ENCODE measurements around the gene DIP2C.
A peak's percentile ranks its signal among the peaks of the same experiment; 100 is the strongest.
"Not testable (repeated sequence)": the region's sequence is repeated elsewhere in the genome, so short reads cannot be mapped to it uniquely, and the experiment has no call there.

Gene DIP2C

GRCh38 chr10:451856-452255, 237.6 kb downstream of the DIP2C start:
- H3F3A ChIP-seq (ENCODE audit: low read depth) = peaks cover 21% of the 10 kb centered on the region
- H3K36me3 ChIP-seq (ENCODE audit: insufficient read depth, low read length) = no peaks in the 10 kb centered on the region
- no peak for TF ChIP-seq EZH2phosphoT487 (IDR thresholded peaks at IDR 0.05; ENCODE audit: borderline replicate concordance)
- TF ChIP-seq, protein P1, sequence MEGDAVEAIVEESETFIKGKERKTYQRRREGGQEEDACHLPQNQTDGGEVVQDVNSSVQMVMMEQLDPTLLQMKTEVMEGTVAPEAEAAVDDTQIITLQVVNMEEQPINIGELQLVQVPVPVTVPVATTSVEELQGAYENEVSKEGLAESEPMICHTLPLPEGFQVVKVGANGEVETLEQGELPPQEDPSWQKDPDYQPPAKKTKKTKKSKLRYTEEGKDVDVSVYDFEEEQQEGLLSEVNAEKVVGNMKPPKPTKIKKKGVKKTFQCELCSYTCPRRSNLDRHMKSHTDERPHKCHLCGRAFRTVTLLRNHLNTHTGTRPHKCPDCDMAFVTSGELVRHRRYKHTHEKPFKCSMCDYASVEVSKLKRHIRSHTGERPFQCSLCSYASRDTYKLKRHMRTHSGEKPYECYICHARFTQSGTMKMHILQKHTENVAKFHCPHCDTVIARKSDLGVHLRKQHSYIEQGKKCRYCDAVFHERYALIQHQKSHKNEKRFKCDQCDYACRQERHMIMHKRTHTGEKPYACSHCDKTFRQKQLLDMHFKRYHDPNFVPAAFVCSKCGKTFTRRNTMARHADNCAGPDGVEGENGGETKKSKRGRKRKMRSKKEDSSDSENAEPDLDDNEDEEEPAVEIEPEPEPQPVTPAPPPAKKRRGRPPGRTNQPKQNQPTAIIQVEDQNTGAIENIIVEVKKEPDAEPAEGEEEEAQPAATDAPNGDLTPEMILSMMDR (conservative IDR thresholded peaks at IDR 0.05; ENCODE audit: low read length) = no peak
- no peaks in the 10 kb centered on the region for H3K9me3 ChIP-seq (ENCODE audit: insufficient read depth, low read depth, low read length)
- H3K4me2 ChIP-seq (ENCODE audit: low read depth, low read length, poor library complexity, severe bottlenecking) = peak overlapping the region; percentile 58
- peaks cover 48% of the 10 kb centered on the region for H3K27me3 ChIP-seq (ENCODE audit: insufficient read depth, low read length, poor library complexity, severe bottlenecking)
- peak overlapping the region; percentile 1 for H3K4me3 ChIP-seq (ENCODE audit: low read length, poor library complexity, severe bottlenecking)
- H3K9me2 ChIP-seq (replicated peaks; ENCODE audit: low read depth, low read length) = no peaks in the 10 kb centered on the region
- no peaks in the 10 kb centered on the region for H3K79me2 ChIP-seq (ENCODE audit: insufficient read depth, low read length)
- no peak overlapping the region for H3K9ac ChIP-seq (ENCODE audit: low read depth, low read length, poor library complexity, severe bottlenecking)
- no peaks in the 10 kb centered on the region for H4K20me1 ChIP-seq (ENCODE audit: insufficient read depth, low read length, poor library complexity, severe bottlenecking)
- H2AFZ ChIP-seq (ENCODE audit: low read length) = no peak overlapping the region
- peaks cover 19% of the 10 kb centered on the region for H3K4me1 ChIP-seq (ENCODE audit: insufficient read depth, low read length, poor library complexity, severe bottlenecking)

- H3K4me1 ChIP-seq (ENCODE audit: insufficient read depth, low read length, poor library complexity, severe bottlenecking) = peaks cover 19% of the 10 kb centered on the region
- H3K4me3 ChIP-seq (ENCODE audit: low read length, poor library complexity, severe bottlenecking) = peak overlapping the region; percentile 22
- no peaks in the 10 kb centered on the region for H3K9me3 ChIP-seq (ENCODE audit: insufficient read depth, low read depth, low read length)
- H4K20me1 ChIP-seq (ENCODE audit: insufficient read depth, low read length, poor library complexity, severe bottlenecking) = no peaks in the 10 kb centered on the region
- no peaks in the 10 kb centered on the region for H3K9me2 ChIP-seq (replicated peaks; ENCODE audit: low read depth, low read length)
- H3K4me2 ChIP-seq (ENCODE audit: low read depth, low read length, poor library complexity, severe bottlenecking) = peak overlapping the region; percentile 58
- H3K9ac ChIP-seq (ENCODE audit: low read depth, low read length, poor library complexity, severe bottlenecking) = no peak overlapping the region
- H3K27me3 ChIP-seq (ENCODE audit: insufficient read depth, low read length, poor library complexity, severe bottlenecking) = peaks cover 40% of the 10 kb centered on the region
- no peaks in the 10 kb centered on the region for H3K79me2 ChIP-seq (ENCODE audit: insufficient read depth, low read length)
- no peaks in the 10 kb centered on the region for H3K36me3 ChIP-seq (ENCODE audit: insufficient read depth, low read length)
- H3F3A ChIP-seq (ENCODE audit: low read depth) = peaks cover 21% of the 10 kb centered on the region
- TF ChIP-seq, protein P1 (conservative IDR thresholded peaks at IDR 0.05; ENCODE audit: low read length) = no peak
- peak; percentile 61; the same call in 1 of the 2 replicates for TF ChIP-seq EZH2phosphoT487 (IDR thresholded peaks at IDR 0.05; ENCODE audit: borderline replicate concordance)
- H2AFZ ChIP-seq (ENCODE audit: low read length) = no peak overlapping the region
These were observed 238.4 kb downstream of the DIP2C start for GRCh38 chr10:451021-451471.

DNA sequence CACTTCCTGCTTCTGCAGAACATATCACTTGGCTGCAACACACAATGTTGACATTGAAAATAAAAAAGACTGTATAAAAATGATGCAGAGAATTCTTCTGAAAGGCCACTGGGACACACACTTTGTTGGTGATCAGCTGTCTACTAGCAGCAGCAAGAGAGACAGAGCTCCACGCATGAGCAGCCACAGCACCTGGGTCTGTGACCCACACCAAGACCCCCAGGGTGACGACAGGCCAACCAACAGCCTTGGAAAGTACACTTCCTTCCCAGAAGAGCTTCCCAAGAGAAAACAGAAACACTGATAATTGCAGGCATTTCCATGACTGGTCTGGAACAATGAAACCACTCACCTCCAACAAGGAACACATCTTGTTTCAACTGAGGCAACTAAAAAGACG, 239.0 kb downstream of the DIP2C start:
- Histone ChIP-seq H3K9ac (ENCODE audit: low read depth, low read length, poor library complexity, severe bottlenecking) (no peak overlapping the region), H3K9me3 (ENCODE audit: insufficient read depth, low read depth, low read length) (no peaks in the 10 kb centered on the region), H4K20me1 (ENCODE audit: insufficient read depth, low read length, poor library complexity, severe bottlenecking) (no peaks in the 10 kb centered on the region), H3K79me2 (ENCODE audit: insufficient read depth, low read length) (no peaks in the 10 kb centered on the region), H2AFZ (ENCODE audit: low read length) (no peak overlapping the region), H3F3A (ENCODE audit: low read depth) (peaks cover 21% of the 10 kb centered on the region), H3K4me3 (ENCODE audit: low read length, poor library complexity, severe bottlenecking) (peak overlapping the region; percentile 22), H3K4me1 (ENCODE audit: insufficient read depth, low read length, poor library complexity, severe bottlenecking) (peaks cover 19% of the 10 kb centered on the region), H3K27me3 (ENCODE audit: insufficient read depth, low read length, poor library complexity, severe bottlenecking) (peaks cover 39% of the 10 kb centered on the region), H3K4me2 (ENCODE audit: low read depth, low read length, poor library complexity, severe bottlenecking) (peak overlapping the region; percentile 58), H3K9me2 (replicated peaks; ENCODE audit: low read depth, low read length) (no peaks in the 10 kb centered on the region), H3K36me3 (ENCODE audit: insufficient read depth, low read length) (no peaks in the 10 kb centered on the region)
- no peak for TF ChIP-seq EZH2phosphoT487 (IDR thresholded peaks at IDR 0.05; ENCODE audit: borderline replicate concordance)
- TF ChIP-seq, protein P1 (conservative IDR thresholded peaks at IDR 0.05; ENCODE audit: low read length) = no peak

- not testable (repeated sequence) for H3K4me3 ChIP-seq (ENCODE audit: low read length, poor library complexity, severe bottlenecking); H3K36me3 ChIP-seq (ENCODE audit: insufficient read depth, low read length); H4K20me1 ChIP-seq (ENCODE audit: insufficient read depth, low read length, poor library complexity, severe bottlenecking); H3K79me2 ChIP-seq (ENCODE audit: insufficient read depth, low read length); H3K9me3 ChIP-seq (ENCODE audit: insufficient read depth, low read depth, low read length); H3K9me2 ChIP-seq (replicated peaks; ENCODE audit: low read depth, low read length); H2AFZ ChIP-seq (ENCODE audit: low read length); H3K9ac ChIP-seq (ENCODE audit: low read depth, low read length, poor library complexity, severe bottlenecking); H3K4me2 ChIP-seq (ENCODE audit: low read depth, low read length, poor library complexity, severe bottlenecking)
- H3K27me3 ChIP-seq (ENCODE audit: insufficient read depth, low read length, poor library complexity, severe bottlenecking) = peaks cover 28% of the 10 kb centered on the region
- H3F3A ChIP-seq (ENCODE audit: low read depth) = peaks cover 21% of the 10 kb centered on the region
- peaks cover 19% of the 10 kb centered on the region for H3K4me1 ChIP-seq (ENCODE audit: insufficient read depth, low read length, poor library complexity, severe bottlenecking)
These were observed 240.1 kb downstream of the DIP2C start for GRCh38 chr10:449331-449730.

Data from Loucy (cell line).